ENCODE measurements around the gene PRKAA2.

DNA sequence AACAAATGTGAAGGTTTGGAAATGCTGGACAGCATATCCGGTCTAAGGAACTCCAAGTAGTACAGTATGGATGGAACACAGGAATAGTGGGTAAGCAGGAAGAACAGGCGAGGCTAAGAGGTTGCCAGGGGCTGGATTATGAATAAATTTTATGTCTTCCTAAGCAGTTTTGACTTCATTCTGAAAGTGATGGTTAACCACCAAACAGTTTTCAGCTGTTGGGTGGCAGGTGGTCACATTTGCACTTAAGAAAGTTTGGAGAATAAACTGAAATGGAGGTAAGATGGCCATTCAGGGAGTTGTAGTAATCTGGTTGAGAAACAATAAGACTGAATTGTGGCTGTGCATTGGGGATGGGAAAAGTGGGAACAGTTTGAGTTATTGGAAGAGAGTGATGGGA is 83.8 kb downstream of the PRKAA2 start:
- TF ChIP-seq, protein P1, sequence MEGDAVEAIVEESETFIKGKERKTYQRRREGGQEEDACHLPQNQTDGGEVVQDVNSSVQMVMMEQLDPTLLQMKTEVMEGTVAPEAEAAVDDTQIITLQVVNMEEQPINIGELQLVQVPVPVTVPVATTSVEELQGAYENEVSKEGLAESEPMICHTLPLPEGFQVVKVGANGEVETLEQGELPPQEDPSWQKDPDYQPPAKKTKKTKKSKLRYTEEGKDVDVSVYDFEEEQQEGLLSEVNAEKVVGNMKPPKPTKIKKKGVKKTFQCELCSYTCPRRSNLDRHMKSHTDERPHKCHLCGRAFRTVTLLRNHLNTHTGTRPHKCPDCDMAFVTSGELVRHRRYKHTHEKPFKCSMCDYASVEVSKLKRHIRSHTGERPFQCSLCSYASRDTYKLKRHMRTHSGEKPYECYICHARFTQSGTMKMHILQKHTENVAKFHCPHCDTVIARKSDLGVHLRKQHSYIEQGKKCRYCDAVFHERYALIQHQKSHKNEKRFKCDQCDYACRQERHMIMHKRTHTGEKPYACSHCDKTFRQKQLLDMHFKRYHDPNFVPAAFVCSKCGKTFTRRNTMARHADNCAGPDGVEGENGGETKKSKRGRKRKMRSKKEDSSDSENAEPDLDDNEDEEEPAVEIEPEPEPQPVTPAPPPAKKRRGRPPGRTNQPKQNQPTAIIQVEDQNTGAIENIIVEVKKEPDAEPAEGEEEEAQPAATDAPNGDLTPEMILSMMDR (conservative IDR thresholded peaks at IDR 0.05 in 1 of 2, IDR thresholded peaks at IDR 0.05 in 1 of 2; ENCODE audit: low read depth in 1 of 2, low read length in 2 of 2) = no peak
- TF ChIP-seq EZH2 (IDR thresholded peaks at IDR 0.05; ENCODE audit: low read length, missing control alignments) = no peak
